NCI-H1105 (cell line): ENCODE results near the gene TMEM129.

Source experiments
- DNase-seq: peaks from one replicate; lab custom pipeline; 2025; lab: John Stamatoyannopoulos, UW

The TMEM129 gene

GRCh38 chr4:1668488-1668840, 52.7 kb downstream of the TMEM129 start:
- DNase-seq = no peak

GRCh38 chr4:1667273-1667672, 53.9 kb downstream of the TMEM129 start:
- no peak for DNase-seq

- no peak for DNase-seq
Observed at GRCh38 chr4:1666391-1666790, 54.7 kb downstream of the TMEM129 start.
